ENCODE data around the gene BRINP2.

The BRINP2 gene

GRCh38 chr1:177209357-177209756 lies 38.6 kb downstream of the BRINP2 start:
- no peak overlapping the region for H3K4me3 ChIP-seq (ENCODE audit: low read depth in 1 of 2, low read length in 1 of 2)
- no peaks in the 10 kb centered on the region for H3K36me3 ChIP-seq
- TF ChIP-seq CTCF (IDR thresholded peaks at IDR 0.05), result no peak
- H3K9me3 ChIP-seq, result no peaks in the 10 kb centered on the region
- H3K4me1 ChIP-seq (ENCODE audit: control insufficient read depth in 1 of 2, insufficient read depth in 1 of 2, low read depth in 1 of 2, low read length in 1 of 2), result no peaks in the 10 kb centered on the region
- H3K27me3 ChIP-seq, result no peaks in the 10 kb centered on the region
- H3K27ac ChIP-seq, result no peak overlapping the region

- Histone ChIP-seq H3K9me3 (no peaks in the 10 kb centered on the region), H3K36me3 (no peaks in the 10 kb centered on the region), H3K4me1 (ENCODE audit: control insufficient read depth in 1 of 2, insufficient read depth in 1 of 2, low read depth in 1 of 2, low read length in 1 of 2) (no peaks in the 10 kb centered on the region), H3K27ac (no peak overlapping the region), H3K27me3 (no peaks in the 10 kb centered on the region), H3K4me3 (ENCODE audit: low read depth in 1 of 2, low read length in 1 of 2) (no peak overlapping the region)
- TF ChIP-seq CTCF (IDR thresholded peaks at IDR 0.05), result no peak
These were observed 39.3 kb downstream of the BRINP2 start for GRCh38 chr1:177210071-177210470.

- no peaks in the 10 kb centered on the region for H3K9me3 ChIP-seq
- no peaks in the 10 kb centered on the region for H3K4me1 ChIP-seq (ENCODE audit: control insufficient read depth in 1 of 2, insufficient read depth in 1 of 2, low read depth in 1 of 2, low read length in 1 of 2)
- no peak for TF ChIP-seq CTCF (IDR thresholded peaks at IDR 0.05)
- H3K4me3 ChIP-seq (ENCODE audit: low read depth in 1 of 2, low read length in 1 of 2), result no peak overlapping the region
- H3K36me3 ChIP-seq, result no peaks in the 10 kb centered on the region
- no peaks in the 10 kb centered on the region for H3K27me3 ChIP-seq
- no peak overlapping the region for H3K27ac ChIP-seq
These were observed 40.5 kb downstream of the BRINP2 start for GRCh38 chr1:177211231-177211630.

GRCh38 chr1:177216587-177217202 lies 45.9 kb downstream of the BRINP2 start:
- Histone ChIP-seq H3K36me3 (no peaks in the 10 kb centered on the region), H3K27me3 (no peaks in the 10 kb centered on the region), H3K4me1 (ENCODE audit: control insufficient read depth in 1 of 2, insufficient read depth in 1 of 2, low read depth in 1 of 2, low read length in 1 of 2) (no peaks in the 10 kb centered on the region), H3K27ac (no peak overlapping the region), H3K9me3 (no peaks in the 10 kb centered on the region), H3K4me3 (ENCODE audit: low read depth in 1 of 2, low read length in 1 of 2) (no peak overlapping the region)
- TF ChIP-seq CTCF (IDR thresholded peaks at IDR 0.05), result no peak

GRCh38 chr1:177219554-177220458 lies 49.0 kb downstream of the BRINP2 start:
- Histone ChIP-seq H3K27ac (no peak overlapping the region), H3K4me1 (ENCODE audit: control insufficient read depth in 1 of 2, insufficient read depth in 1 of 2, low read depth in 1 of 2, low read length in 1 of 2) (no peaks in the 10 kb centered on the region), H3K36me3 (no peaks in the 10 kb centered on the region), H3K27me3 (no peaks in the 10 kb centered on the region), H3K9me3 (no peaks in the 10 kb centered on the region), H3K4me3 (ENCODE audit: low read depth in 1 of 2, low read length in 1 of 2) (no peak overlapping the region)
- no peak for TF ChIP-seq CTCF (IDR thresholded peaks at IDR 0.05)
